Measurements from ENCODE around the gene PHGDH. TPM values are rescaled to one million over a fixed set of nuclear protein-coding genes. Genes with fewer than 3 reads are reported as not detected.

PHGDH gene
- total RNA-seq, 6 experiments from 2014 or later = 56.4 to 109 (median 87.0) TPM

GRCh38 chr1:119679223-119679622, 32.5 kb upstream of the PHGDH start:
- no peak overlapping the region for H3K27ac Mint-ChIP-seq
- H3K36me3 Mint-ChIP-seq (ENCODE audit: low read depth) = no peaks in the 10 kb centered on the region
- no peak for TF ChIP-seq CTCF (IDR thresholded peaks at IDR 0.05)
- no peak for DNase-seq
- H3K27me3 Mint-ChIP-seq (ENCODE audit: insufficient read depth) = peaks cover 9% of the 10 kb centered on the region
- no peak overlapping the region for H3K4me3 Mint-ChIP-seq
- H3K4me1 Mint-ChIP-seq (ENCODE audit: low read depth) = peaks cover 30% of the 10 kb centered on the region
- H3K9me3 Mint-ChIP-seq = no peaks in the 10 kb centered on the region

- H3K4me3 Mint-ChIP-seq = no peak overlapping the region
- DNase-seq = no peak
- peaks cover 20% of the 10 kb centered on the region for H3K4me1 Mint-ChIP-seq (ENCODE audit: low read depth)
- H3K9me3 Mint-ChIP-seq = no peaks in the 10 kb centered on the region
- no peak overlapping the region for H3K27ac Mint-ChIP-seq
- H3K36me3 Mint-ChIP-seq (ENCODE audit: low read depth) = no peaks in the 10 kb centered on the region
- no peak for TF ChIP-seq CTCF (IDR thresholded peaks at IDR 0.05)
- H3K27me3 Mint-ChIP-seq (ENCODE audit: insufficient read depth) = peaks cover 10% of the 10 kb centered on the region
Observed at GRCh38 chr1:119680193-119680592, 31.5 kb upstream of the PHGDH start.

- no peak for DNase-seq
- Mint-ChIP-seq H3K27ac (no peak overlapping the region), H3K9me3 (no peaks in the 10 kb centered on the region), H3K4me3 (no peak overlapping the region), H3K27me3 (ENCODE audit: insufficient read depth) (peaks cover 10% of the 10 kb centered on the region), H3K4me1 (ENCODE audit: low read depth) (peaks cover 15% of the 10 kb centered on the region), H3K36me3 (ENCODE audit: low read depth) (no peaks in the 10 kb centered on the region)
- TF ChIP-seq CTCF (IDR thresholded peaks at IDR 0.05) = no peak
Observed at GRCh38 chr1:119680723-119681122, 31.0 kb upstream of the PHGDH start.

GRCh38 chr1:119681560-119681959, 30.2 kb upstream of the PHGDH start:
- peaks cover 12% of the 10 kb centered on the region for H3K4me1 Mint-ChIP-seq (ENCODE audit: low read depth)
- H3K36me3 Mint-ChIP-seq (ENCODE audit: low read depth) = no peaks in the 10 kb centered on the region
- DNase-seq = no peak
- no peak overlapping the region for H3K27ac Mint-ChIP-seq
- no peak for TF ChIP-seq CTCF (IDR thresholded peaks at IDR 0.05)
- no peaks in the 10 kb centered on the region for H3K9me3 Mint-ChIP-seq
- H3K27me3 Mint-ChIP-seq (ENCODE audit: insufficient read depth) = peaks cover 11% of the 10 kb centered on the region
- no peak overlapping the region for H3K4me3 Mint-ChIP-seq

GRCh38 chr1:119682141-119682540, 29.6 kb upstream of the PHGDH start:
- TF ChIP-seq CTCF (IDR thresholded peaks at IDR 0.05) = no peak
- H3K27ac Mint-ChIP-seq = no peak overlapping the region
- H3K9me3 Mint-ChIP-seq = no peaks in the 10 kb centered on the region
- no peaks in the 10 kb centered on the region for H3K36me3 Mint-ChIP-seq (ENCODE audit: low read depth)
- peaks cover 11% of the 10 kb centered on the region for H3K4me1 Mint-ChIP-seq (ENCODE audit: low read depth)
- H3K27me3 Mint-ChIP-seq (ENCODE audit: insufficient read depth) = peaks cover 12% of the 10 kb centered on the region
- no peak for DNase-seq
- no peak overlapping the region for H3K4me3 Mint-ChIP-seq

GRCh38 chr1:119683893-119684292, 27.8 kb upstream of the PHGDH start:
- DNase-seq = no peak
- TF ChIP-seq CTCF (IDR thresholded peaks at IDR 0.05) = no peak
- peaks cover 12% of the 10 kb centered on the region for H3K27me3 Mint-ChIP-seq (ENCODE audit: insufficient read depth)
- peaks cover 6% of the 10 kb centered on the region; the same call in 1 of the 2 replicates for H3K4me1 Mint-ChIP-seq (ENCODE audit: low read depth)
- no peak overlapping the region for H3K4me3 Mint-ChIP-seq
- H3K9me3 Mint-ChIP-seq = no peaks in the 10 kb centered on the region
- H3K27ac Mint-ChIP-seq = no peak overlapping the region
- no peaks in the 10 kb centered on the region for H3K36me3 Mint-ChIP-seq (ENCODE audit: low read depth)

Measured in HFFc6 (cell line).